GM21515 (cell line): ENCODE measurements around the gene BZW2.
A peak's percentile ranks its signal among the peaks of the same experiment; 100 is the strongest.

Experiments used
- ATAC-seq: cut with Tn5 transposase; IDR thresholded peaks from one replicate; pipeline ENCODE4 v1.9.1; 2021; ENCODE audit not compliant: unreplicated experiment

The BZW2 gene

GRCh38 chr7:16645593-16646471, at the start of gene BZW2, which contains the start of gene ANKMY2:
BZW2 (plus strand) TSS chr7:16646181; CDS start chr7:16665444, 19,263 bp downstream.
ANKMY2 (minus strand) TSS chr7:16645754; CDS start chr7:16645573, 181 bp downstream.
- peak; percentile 98 for ATAC-seq

- no peak for ATAC-seq
Measured at GRCh38 chr7:16598015-16598414, 48.0 kb upstream of the BZW2 start.

GRCh38 chr7:16599860-16600259, 46.1 kb upstream of the BZW2 start:
- no peak for ATAC-seq

GRCh38 chr7:16603633-16604032, 42.3 kb upstream of the BZW2 start:
- no peak for ATAC-seq

GRCh38 chr7:16604054-16604453, 41.9 kb upstream of the BZW2 start:
- ATAC-seq: no peak

GRCh38 chr7:16606704-16607103, 39.3 kb upstream of the BZW2 start:
- ATAC-seq: no peak

GRCh38 chr7:16609842-16610450, 36.0 kb upstream of the BZW2 start:
- peak; percentile 89 for ATAC-seq

- ATAC-seq: no peak
Measured at GRCh38 chr7:16611711-16612110, 34.3 kb upstream of the BZW2 start.

- no peak for ATAC-seq
Measured at GRCh38 chr7:16615228-16615627, 30.8 kb upstream of the BZW2 start.

GRCh38 chr7:16616122-16616521, 29.9 kb upstream of the BZW2 start:
- ATAC-seq: no peak

- no peak for ATAC-seq
Measured at GRCh38 chr7:16616542-16616941, 29.4 kb upstream of the BZW2 start.

- ATAC-seq: peak; percentile 86
Measured at GRCh38 chr7:16619979-16620408, 26.0 kb upstream of the BZW2 start.

- no peak for ATAC-seq
Measured at GRCh38 chr7:16626388-16626787, 19.6 kb upstream of the BZW2 start.

- ATAC-seq: no peak
Measured at GRCh38 chr7:16627236-16627635, 18.7 kb upstream of the BZW2 start.

GRCh38 chr7:16630654-16631053, 15.3 kb upstream of the BZW2 start:
- ATAC-seq: no peak

- no peak for ATAC-seq
Measured at GRCh38 chr7:16634271-16634738, 11.7 kb upstream of the BZW2 start.

- no peak for ATAC-seq
Measured at GRCh38 chr7:16636555-16637101, 9.4 kb upstream of the BZW2 start.

GRCh38 chr7:16637379-16637778, 8.6 kb upstream of the BZW2 start:
- ATAC-seq: no peak

- ATAC-seq: no peak
Measured at GRCh38 chr7:16638282-16639280, 7.4 kb upstream of the BZW2 start.

- ATAC-seq: no peak
Measured at GRCh38 chr7:16644157-16644556, 1.8 kb upstream of the BZW2 start.
